IPS DF 6.9 (cell line): Measurements from ENCODE around the gene OSCP1.

Experiments used
- DNase-seq: peaks from one replicate; pipeline ENCODE4 v3.0.0-alpha.2; 2013; ENCODE audit warnings: low read depth, low spot score
- H3K27ac ChIP-seq: one replicate; pipeline ENCODE4 v1.5.1; 2013; ENCODE audit warnings: low read length, control low read depth
- H3K27me3 ChIP-seq: 2 replicates; pipeline ENCODE4 v1.6.1; 2013; ENCODE audit warnings: mild to moderate bottlenecking, low read length; ENCODE audit not compliant: control insufficient read depth, insufficient read depth
- H3K36me3 ChIP-seq: 2 replicates; pipeline ENCODE4 v1.6.1; 2013; ENCODE audit warnings: low read length; ENCODE audit not compliant: control insufficient read depth, insufficient read depth
- H3K4me1 ChIP-seq: 2 replicates; pipeline ENCODE4 v1.6.1; 2013; ENCODE audit warnings: low read length; ENCODE audit not compliant: control insufficient read depth, insufficient read depth
- H3K4me3 ChIP-seq: 2 replicates; pipeline ENCODE4 v1.5.1; 2013; ENCODE audit warnings: mild to moderate bottlenecking, low read length
- H3K9me3 ChIP-seq: 2 replicates; pipeline ENCODE4 v1.6.1; 2013; ENCODE audit warnings: low read length, inconsistent platforms; ENCODE audit not compliant: control insufficient read depth, insufficient read depth
- WGBS: extraction: QIAGEN DNeasy Blood & Tissue Kit; methylation state at CpG from one replicate; pipeline ENCODE4 v1.1.7; 2013; ENCODE audit warnings: mixed read lengths, missing lambda C conversion rate; ENCODE audit not compliant: insufficient read length, insufficient coverage; 5-methylcytosine and 5-hydroxymethylcytosine counted together

The OSCP1 gene

GRCh38 chr1:36406440-36406839 lies 43.8 kb downstream of the OSCP1 start:
- Histone ChIP-seq H3K36me3 (no peaks in the 10 kb centered on the region; the same call in 1 of the 2 replicates), H3K4me3 (no peak overlapping the region), H3K27ac (no peak overlapping the region), H3K27me3 (no peaks in the 10 kb centered on the region), H3K9me3 (no peaks in the 10 kb centered on the region), H3K4me1 (peaks cover 5% of the 10 kb centered on the region)
- no CpG with 5 or more reads among the region's 1 CpG for WGBS
- no peak for DNase-seq

- WGBS = no CpG with 5 or more reads among the region's 4 CpGs
- H3K9me3 ChIP-seq = no peaks in the 10 kb centered on the region
- no peak for DNase-seq
- H3K27ac ChIP-seq = no peak overlapping the region
- no peaks in the 10 kb centered on the region; the same call in 1 of the 2 replicates for H3K36me3 ChIP-seq
- H3K4me1 ChIP-seq = peaks cover 7% of the 10 kb centered on the region
- H3K4me3 ChIP-seq = no peak overlapping the region
- no peaks in the 10 kb centered on the region for H3K27me3 ChIP-seq
These were observed 47.8 kb downstream of the OSCP1 start for GRCh38 chr1:36402504-36402890.

DNA sequence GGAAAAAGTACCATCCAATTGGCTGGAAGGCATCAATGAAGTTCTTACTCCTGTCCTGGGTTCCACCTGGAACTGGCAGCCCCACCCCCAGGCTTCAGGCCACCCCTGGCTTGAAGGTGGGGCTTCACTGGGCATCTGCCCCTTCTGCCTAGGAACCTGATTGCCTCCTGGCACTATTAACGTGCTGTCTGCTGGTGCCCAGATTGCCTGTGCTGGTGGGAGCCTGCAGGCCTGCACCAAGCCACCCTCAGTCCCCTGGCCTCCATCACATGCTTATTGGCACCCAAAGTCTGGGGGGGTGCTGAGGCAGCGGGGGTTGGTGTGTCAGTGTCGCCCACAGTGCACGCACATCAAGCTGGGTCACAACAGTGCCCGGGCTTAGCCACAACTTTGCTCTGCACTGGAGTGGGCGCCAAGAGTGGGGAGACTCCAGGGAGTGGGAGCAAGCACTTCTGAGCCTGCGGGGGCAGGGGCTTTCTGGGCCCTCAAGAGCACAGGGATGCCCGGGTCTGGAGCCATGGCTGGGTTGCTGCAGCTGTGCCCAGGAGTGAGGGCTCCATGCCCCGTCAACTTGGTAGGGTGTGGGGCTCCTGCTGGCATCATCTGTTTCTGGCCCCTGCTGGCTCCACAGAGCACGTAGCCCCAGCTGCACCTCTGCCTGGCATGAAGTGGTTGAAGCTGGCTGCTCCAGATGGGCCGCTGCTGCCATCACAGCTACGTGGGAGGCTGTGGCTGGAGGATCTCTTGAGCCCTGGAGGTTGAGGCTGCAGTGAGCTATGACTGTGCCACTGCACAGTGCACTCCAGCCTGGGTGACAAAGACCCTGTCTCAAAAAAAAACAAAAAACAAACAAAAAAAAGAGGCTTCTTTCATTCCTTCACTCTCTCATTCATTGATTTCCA lies 48.4 kb downstream of the OSCP1 start:
- Histone ChIP-seq H3K27ac (no peak overlapping the region), H3K36me3 (no peaks in the 10 kb centered on the region), H3K9me3 (no peaks in the 10 kb centered on the region), H3K4me1 (peaks cover 7% of the 10 kb centered on the region), H3K4me3 (peak overlapping the region; percentile 59; the same call in 1 of the 2 replicates), H3K27me3 (no peaks in the 10 kb centered on the region)
- no CpG with 5 or more reads among the region's 12 CpGs for WGBS
- DNase-seq = no peak

DNA sequence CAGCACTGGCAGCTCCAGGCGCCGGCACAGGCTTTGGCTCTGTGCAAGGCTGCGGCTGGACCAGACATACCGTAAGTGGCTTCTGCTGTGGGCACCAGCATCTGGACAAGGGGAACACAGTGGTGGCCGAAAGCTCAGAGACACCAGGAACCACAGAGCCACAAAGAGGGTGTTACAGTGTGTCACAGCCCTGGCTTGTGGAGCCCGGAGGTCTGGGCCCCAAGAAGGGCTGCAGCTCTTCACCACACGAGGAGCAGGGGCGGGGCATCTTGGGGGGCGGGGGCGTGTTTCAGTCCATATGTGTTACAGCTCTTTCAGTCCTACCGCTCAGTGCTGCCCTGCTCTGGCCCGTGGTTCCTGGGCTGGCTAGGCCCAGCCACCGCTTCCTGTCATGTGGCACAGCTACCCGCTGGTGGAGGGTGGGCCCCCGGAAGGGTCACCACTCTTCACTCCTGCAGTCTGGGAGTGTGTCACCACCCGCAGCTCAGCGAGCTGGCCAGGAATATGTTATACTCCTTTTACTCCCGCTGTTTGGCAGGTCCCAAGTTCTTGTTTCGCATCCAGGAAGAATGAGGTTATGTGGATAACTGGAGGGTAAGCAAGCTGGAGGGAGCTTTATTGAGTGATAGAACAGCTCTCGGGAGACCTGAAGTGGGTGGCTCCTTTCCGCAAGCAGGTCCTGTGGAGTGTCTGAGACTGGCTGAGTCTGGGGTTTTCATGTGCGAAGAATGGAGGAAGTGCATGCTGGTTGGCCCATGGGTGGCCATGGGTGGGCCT lies 49.2 kb downstream of the OSCP1 start:
- no CpG with 5 or more reads among the region's 22 CpGs for WGBS
- Histone ChIP-seq H3K27me3 (no peaks in the 10 kb centered on the region), H3K36me3 (no peaks in the 10 kb centered on the region), H3K4me1 (peaks cover 7% of the 10 kb centered on the region), H3K27ac (no peak overlapping the region), H3K4me3 (peak overlapping the region; percentile 59; the same call in 1 of the 2 replicates), H3K9me3 (no peaks in the 10 kb centered on the region)
- DNase-seq = peak; percentile 93

- Histone ChIP-seq H3K4me3 (no peak overlapping the region; the same call in 1 of the 2 replicates), H3K9me3 (no peaks in the 10 kb centered on the region), H3K27me3 (no peaks in the 10 kb centered on the region), H3K36me3 (no peaks in the 10 kb centered on the region), H3K4me1 (peaks cover 7% of the 10 kb centered on the region), H3K27ac (no peak overlapping the region)
- no peak for DNase-seq
- no CpG with 5 or more reads among the region's 10 CpGs for WGBS
These were observed 49.8 kb downstream of the OSCP1 start for GRCh38 chr1:36400514-36400824.

- H3K27me3 ChIP-seq = no peaks in the 10 kb centered on the region
- DNase-seq = no peak
- no CpG with 5 or more reads among the region's 7 CpGs for WGBS
- peaks cover 7% of the 10 kb centered on the region for H3K4me1 ChIP-seq
- H3K36me3 ChIP-seq = peaks cover 6% of the 10 kb centered on the region
- no peak overlapping the region for H3K27ac ChIP-seq
- no peaks in the 10 kb centered on the region for H3K9me3 ChIP-seq
- no peak overlapping the region for H3K4me3 ChIP-seq
These were observed 51.8 kb downstream of the OSCP1 start for GRCh38 chr1:36398370-36398977.

- Histone ChIP-seq H3K27ac (no peak within 1 kb of the TSS), H3K9me3 (no peaks in the 10 kb centered on the region), H3K36me3 (peaks cover 9% of the 10 kb centered on the region), H3K27me3 (no peaks in the 10 kb centered on the region), H3K4me3 (peak within 1 kb of the TSS; percentile 87), H3K4me1 (peaks cover 7% of the 10 kb centered on the region)
- no CpG with 5 or more reads among the region's 60 CpGs for WGBS
- no peak for DNase-seq
These were observed 52.6 kb downstream of the OSCP1 start, which contains the start of gene LSM10 for GRCh38 chr1:36397378-36398230. Gene LSM10 (minus strand): TSS chr1:36397908. CDS start chr1:36394129, 3,779 bp downstream.

DNA sequence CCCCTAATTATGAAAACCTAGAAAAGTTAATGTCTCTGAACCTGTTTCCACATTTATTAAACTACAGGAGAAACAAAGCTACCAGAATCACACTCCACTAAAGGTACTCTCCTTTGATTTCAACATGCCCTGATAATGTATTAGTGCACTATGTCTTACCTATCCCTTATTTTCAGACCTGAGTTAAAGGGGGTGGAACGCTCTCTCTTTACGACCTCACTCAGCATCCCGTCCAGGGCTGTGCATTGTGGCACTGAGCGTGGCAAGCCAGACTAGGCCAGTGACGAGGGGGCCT lies 53.2 kb downstream of the OSCP1 start:
- H3K4me3 ChIP-seq = peak overlapping the region; percentile 87
- no peak overlapping the region for H3K27ac ChIP-seq
- H3K9me3 ChIP-seq = no peaks in the 10 kb centered on the region
- peaks cover 6% of the 10 kb centered on the region for H3K4me1 ChIP-seq
- no peak for DNase-seq
- H3K27me3 ChIP-seq = no peaks in the 10 kb centered on the region
- peaks cover 9% of the 10 kb centered on the region for H3K36me3 ChIP-seq
- no CpG with 5 or more reads among the region's 5 CpGs for WGBS

- H3K4me3 ChIP-seq = no peak overlapping the region
- no CpG with 5 or more reads among the region's 6 CpGs for WGBS
- no peaks in the 10 kb centered on the region for H3K27me3 ChIP-seq
- H3K4me1 ChIP-seq = peaks cover 2% of the 10 kb centered on the region
- peaks cover 9% of the 10 kb centered on the region for H3K36me3 ChIP-seq
- no peak overlapping the region for H3K27ac ChIP-seq
- DNase-seq = no peak
- no peaks in the 10 kb centered on the region for H3K9me3 ChIP-seq
These were observed 53.9 kb downstream of the OSCP1 start for GRCh38 chr1:36396359-36396758.

DNA sequence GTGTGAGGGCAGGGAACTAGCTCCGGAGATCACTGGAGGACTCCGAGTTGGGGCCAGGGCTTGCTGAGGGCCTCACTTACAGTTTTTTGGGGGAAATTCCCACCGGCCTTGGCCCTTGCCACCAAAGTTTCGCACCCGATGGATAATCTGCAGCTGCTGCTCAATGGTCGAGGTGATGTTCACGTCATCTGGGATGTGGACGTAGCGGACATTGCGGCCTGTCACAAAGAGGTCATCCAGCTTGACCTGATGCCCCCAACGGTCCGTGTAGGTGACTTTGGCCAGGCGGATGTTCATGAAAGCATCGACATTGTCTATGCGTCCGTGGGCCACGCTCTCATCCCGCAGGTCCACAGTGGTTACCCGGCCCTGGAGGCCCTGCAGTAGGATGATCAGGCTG lies 56.6 kb downstream of the OSCP1 start:
- DNase-seq = no peak
- Histone ChIP-seq H3K4me3 (no peak overlapping the region), H3K36me3 (peaks cover 9% of the 10 kb centered on the region), H3K27ac (no peak overlapping the region), H3K27me3 (no peaks in the 10 kb centered on the region), H3K4me1 (no peaks in the 10 kb centered on the region), H3K9me3 (no peaks in the 10 kb centered on the region)
- no CpG with 5 or more reads among the region's 19 CpGs for WGBS
